PC-3 (cell line): ENCODE data around the gene SHPK. TPM values are rescaled to one million over a fixed set of nuclear protein-coding genes. Genes with fewer than 3 reads are reported as not detected.

ENCODE experiments used
- ATAC-seq: fragments of 200-7000 bp; cut with Tn5 transposase; 2 replicates; pipeline ENCODE4 v1.9.1; 2020; ENCODE audit warnings: mild to moderate bottlenecking, moderate library complexity
- BruUV-seq: library from RNA; stranded (reverse); fragments of 400-500 nt; replicated peaks from 2 replicates; lab custom pipeline; 2021; lab: Mats Ljungman, UMichigan
- CTCF ChIA-PET: fragments of 300-600 bp; sonication (Branson Sonifier 250); formaldehyde crosslinking; loops from one replicate; lab custom pipeline; 2022; ENCODE audit warnings: antibody characterized with exemption; lab: Charles Lee
- POLR2A ChIA-PET: fragments of 300-600 bp; sonication (Branson Sonifier 250); formaldehyde crosslinking; loops from one replicate; lab custom pipeline; 2022; ENCODE audit warnings: antibody characterized with exemption; ENCODE audit not compliant: unreplicated experiment; lab: Charles Lee
- DNase-seq: peaks from one replicate; pipeline ENCODE4 v3.0.0-alpha.2; 2015
- H2AFZ ChIP-seq: fragments of 300-600 bp; sonication (generic); 2 replicates; pipeline ENCODE4 v1.6.0; 2016; ENCODE audit warnings: antibody characterized with exemption, low read length
- H3F3A ChIP-seq: fragments of 300-600 bp; sonication (generic); one replicate; pipeline ENCODE4 v1.6.0; 2017; ENCODE audit warnings: antibody characterized with exemption, low read length, control low read depth, mild to moderate bottlenecking; ENCODE audit not compliant: unreplicated experiment
- H3K27ac ChIP-seq: fragments of 300-600 bp; sonication (generic); 2 replicates; pipeline ENCODE4 v1.5.1; 2016; ENCODE audit warnings: mild to moderate bottlenecking, low read length
- H3K27me3 ChIP-seq: fragments of 300-600 bp; sonication (generic); 2 replicates; pipeline ENCODE4 v1.6.1; 2016; ENCODE audit warnings: low read length, mixed read lengths
- H3K36me3 ChIP-seq: fragments of 300-600 bp; sonication (generic); 2 replicates; pipeline ENCODE4 v1.6.1; 2016; ENCODE audit warnings: low read depth, mixed run types, low read length, mixed read lengths
- H3K4me1 ChIP-seq: fragments of 300-600 bp; sonication (generic); 2 replicates; pipeline ENCODE4 v1.5.1; 2016; ENCODE audit warnings: low read length; ENCODE audit not compliant: insufficient read depth
- H3K4me2 ChIP-seq: fragments of 300-600 bp; sonication (generic); 2 replicates; pipeline ENCODE4 v1.6.0; 2016; ENCODE audit warnings: low read length
- H3K4me3 ChIP-seq: fragments of 300-600 bp; sonication (generic); 2 replicates; pipeline ENCODE4 v1.5.1; 2016; ENCODE audit warnings: mild to moderate bottlenecking, low read length, mixed read lengths
- H3K79me2 ChIP-seq: fragments of 300-600 bp; sonication (generic); 2 replicates; pipeline ENCODE4 v1.6.1; 2017; ENCODE audit warnings: low read length, mixed read lengths
- H3K9ac ChIP-seq: fragments of 300-600 bp; sonication (generic); 2 replicates; pipeline ENCODE4 v1.6.0; 2016; ENCODE audit warnings: mild to moderate bottlenecking, low read length
- H3K9me2 ChIP-seq: fragments of 300-600 bp; sonication (generic); replicated peaks from 2 replicates; pipeline ENCODE4 v1.6.1; 2016; ENCODE audit warnings: mixed run types, low read length, mixed read lengths
- H3K9me3 ChIP-seq: fragments of 300-600 bp; sonication (generic); 2 replicates; pipeline ENCODE4 v1.6.1; 2016; ENCODE audit warnings: low read length, mixed read lengths
- H4K20me1 ChIP-seq: fragments of 300-600 bp; sonication (generic); 2 replicates; pipeline ENCODE4 v1.6.1; 2016; ENCODE audit warnings: low read length, mixed read lengths
- CTCF ChIP-seq: fragments of 300-600 bp; sonication (generic); conservative IDR thresholded peaks from 2 replicates; pipeline ENCODE4 v1.5.1; 2017; ENCODE audit warnings: antibody characterized with exemption, low read depth, mild to moderate bottlenecking, low read length
- EZH2 ChIP-seq: fragments of 300-600 bp; sonication (generic); IDR thresholded peaks from one replicate; pipeline ENCODE4 v1.6.1; 2017; ENCODE audit warnings: antibody characterized with exemption, mild to moderate bottlenecking, low read length; ENCODE audit not compliant: unreplicated experiment
- EZH2phosphoT487 ChIP-seq: fragments of 300-600 bp; sonication (generic); IDR thresholded peaks from 2 replicates; pipeline ENCODE4 v1.6.1; 2018; ENCODE audit warnings: mild to moderate bottlenecking, antibody characterized with exemption, low read length, borderline replicate concordance
- intact Hi-C: fragments of 100-400 bp; cut with micrococcal nuclease; formaldehyde crosslinking; loops from 2 replicates; pipeline ENCODE4 v1.9.0; 2023
- total RNA-seq: library from RNA; depleted of rRNA; stranded (reverse); fragments of >200 nt; gene quantifications from 2 replicates; pipeline ENCODE4 v1.2.3, GENCODE V29; 2014

Gene SHPK
- total RNA-seq, 1 experiment from 2014 or later = 22.4 TPM

GRCh38 chr17:3602499-3602898, 33.6 kb downstream of the SHPK start:
- TF ChIP-seq CTCF = peak; percentile 43
- no peak for TF ChIP-seq EZH2
- no peak for TF ChIP-seq EZH2phosphoT487
- no peak overlapping the region for H3K27ac ChIP-seq
- H4K20me1 ChIP-seq = no peaks in the 10 kb centered on the region
- H3F3A ChIP-seq = no peaks in the 10 kb centered on the region
- no peaks in the 10 kb centered on the region for H3K79me2 ChIP-seq
- H3K4me3 ChIP-seq = no peak overlapping the region
- H3K36me3 ChIP-seq = peaks cover 8% of the 10 kb centered on the region
- ATAC-seq (no peak), DNase-seq (no peak)
- no peak overlapping the region for H2AFZ ChIP-seq
- intact Hi-C loops = no loop called here
- H3K9me3 ChIP-seq = no peaks in the 10 kb centered on the region
- no peak overlapping the region for H3K4me2 ChIP-seq
- BruUV-seq = no TSS peak
- POLR2A ChIA-PET = interaction anchor here (0.7 kb wide), 1 partner anchor 35 kb away, joined by 3 read pairs; no protein-coding TSS in a partner anchor
- no peaks in the 10 kb centered on the region for H3K27me3 ChIP-seq
- peaks cover 12% of the 10 kb centered on the region for H3K4me1 ChIP-seq
- no peak overlapping the region for H3K9ac ChIP-seq
- no peaks in the 10 kb centered on the region for H3K9me2 ChIP-seq
- CTCF ChIA-PET = no interaction called here

GRCh38 chr17:3600529-3601205, 35.4 kb downstream of the SHPK start:
- H3K4me2 ChIP-seq = no peak overlapping the region
- no peak overlapping the region for H3K9ac ChIP-seq
- intact Hi-C loops = no loop called here
- no peaks in the 10 kb centered on the region for H3F3A ChIP-seq
- no peaks in the 10 kb centered on the region for H3K79me2 ChIP-seq
- no peak overlapping the region for H3K4me3 ChIP-seq
- H3K27me3 ChIP-seq = no peaks in the 10 kb centered on the region
- ChIA-PET CTCF (no interaction called here), POLR2A (no interaction called here)
- no TSS peak for BruUV-seq
- ATAC-seq = no peak
- H3K36me3 ChIP-seq = peaks cover 8% of the 10 kb centered on the region
- H3K9me2 ChIP-seq = no peaks in the 10 kb centered on the region
- H3K27ac ChIP-seq = no peak overlapping the region
- peaks cover 12% of the 10 kb centered on the region for H3K4me1 ChIP-seq
- TF ChIP-seq CTCF = no peak
- no peak for TF ChIP-seq EZH2phosphoT487
- TF ChIP-seq EZH2 = no peak
- no peaks in the 10 kb centered on the region for H4K20me1 ChIP-seq
- no peak for DNase-seq
- no peak overlapping the region for H2AFZ ChIP-seq
- no peaks in the 10 kb centered on the region for H3K9me3 ChIP-seq

GRCh38 chr17:3598078-3598477, 38.0 kb downstream of the SHPK start:
- Histone ChIP-seq H3K4me3 (no peak overlapping the region), H3K27ac (no peak overlapping the region), H3K4me2 (no peak overlapping the region), H3K36me3 (peaks cover 8% of the 10 kb centered on the region), H2AFZ (no peak overlapping the region), H3K9me2 (no peaks in the 10 kb centered on the region), H4K20me1 (no peaks in the 10 kb centered on the region), H3K4me1 (peaks cover 13% of the 10 kb centered on the region), H3K79me2 (no peaks in the 10 kb centered on the region), H3F3A (no peaks in the 10 kb centered on the region), H3K9ac (no peak overlapping the region), H3K9me3 (no peaks in the 10 kb centered on the region), H3K27me3 (no peaks in the 10 kb centered on the region)
- ChIA-PET POLR2A (no interaction called here), CTCF (no interaction called here)
- intact Hi-C loops = no loop called here
- no peak for ATAC-seq
- DNase-seq = no peak
- BruUV-seq = no TSS peak
- TF ChIP-seq CTCF = no peak
